ENCODE data around the gene ZNRF3.
"Not testable (repeated sequence)": the region's sequence is repeated elsewhere in the genome, so short reads cannot be mapped to it uniquely, and the experiment has no call there.

ZNRF3 gene

GRCh38 chr22:28884747-28885350 lies 1.5 kb downstream of the ZNRF3 start:
- DNase-seq (ENCODE audit: low spot score), result no peak

- no peak for DNase-seq (ENCODE audit: low spot score)
These were observed 2.6 kb downstream of the ZNRF3 start for GRCh38 chr22:28885939-28886338.

GRCh38 chr22:28886679-28887078 lies 3.3 kb downstream of the ZNRF3 start:
- DNase-seq (ENCODE audit: low spot score), result not testable (repeated sequence)

GRCh38 chr22:28887725-28888459 lies 4.5 kb downstream of the ZNRF3 start:
- no peak for DNase-seq (ENCODE audit: low spot score)

- no peak for DNase-seq (ENCODE audit: low spot score)
These were observed 6.2 kb downstream of the ZNRF3 start for GRCh38 chr22:28889478-28890024.

- DNase-seq (ENCODE audit: low spot score), result no peak
These were observed 7.9 kb downstream of the ZNRF3 start for GRCh38 chr22:28891156-28891733.

GRCh38 chr22:28892175-28892731 lies 8.9 kb downstream of the ZNRF3 start:
- DNase-seq (ENCODE audit: low spot score), result no peak

- no peak for DNase-seq (ENCODE audit: low spot score)
These were observed 10.4 kb downstream of the ZNRF3 start for GRCh38 chr22:28893810-28894209.

GRCh38 chr22:28894334-28894733 lies 11.0 kb downstream of the ZNRF3 start:
- no peak for DNase-seq (ENCODE audit: low spot score)

- DNase-seq (ENCODE audit: low spot score), result no peak
These were observed 11.4 kb downstream of the ZNRF3 start for GRCh38 chr22:28894807-28895206.

GRCh38 chr22:28896611-28897010 lies 13.2 kb downstream of the ZNRF3 start:
- no peak for DNase-seq (ENCODE audit: low spot score)

GRCh38 chr22:28898233-28898629 lies 14.9 kb downstream of the ZNRF3 start:
- no peak for DNase-seq (ENCODE audit: low spot score)

GRCh38 chr22:28899199-28899853 lies 16.0 kb downstream of the ZNRF3 start:
- no peak for DNase-seq (ENCODE audit: low spot score)

GRCh38 chr22:28900379-28900925 lies 17.1 kb downstream of the ZNRF3 start:
- no peak for DNase-seq (ENCODE audit: low spot score)

GRCh38 chr22:28902490-28902889 lies 19.1 kb downstream of the ZNRF3 start:
- DNase-seq (ENCODE audit: low spot score), result no peak

GRCh38 chr22:28903080-28903479 lies 19.7 kb downstream of the ZNRF3 start:
- no peak for DNase-seq (ENCODE audit: low spot score)

GRCh38 chr22:28903729-28904128 lies 20.4 kb downstream of the ZNRF3 start:
- DNase-seq (ENCODE audit: low spot score), result no peak

- no peak for DNase-seq (ENCODE audit: low spot score)
These were observed 21.0 kb downstream of the ZNRF3 start for GRCh38 chr22:28904211-28904896.

- DNase-seq (ENCODE audit: low spot score), result no peak
These were observed 22.0 kb downstream of the ZNRF3 start for GRCh38 chr22:28905256-28905832.

GRCh38 chr22:28906312-28906711 lies 22.9 kb downstream of the ZNRF3 start:
- no peak for DNase-seq (ENCODE audit: low spot score)
